ENCODE measurements around the gene ARL3. TPM values are rescaled to one million over a fixed set of nuclear protein-coding genes. Genes with fewer than 3 reads are reported as not detected.
"Not testable (repeated sequence)": the region's sequence is repeated elsewhere in the genome, so short reads cannot be mapped to it uniquely, and the experiment has no call there.

ARL3 gene
- total RNA-seq, 4 donors from 2014 or later, result 3.4 to 6.0 (median 3.8) TPM

DNA sequence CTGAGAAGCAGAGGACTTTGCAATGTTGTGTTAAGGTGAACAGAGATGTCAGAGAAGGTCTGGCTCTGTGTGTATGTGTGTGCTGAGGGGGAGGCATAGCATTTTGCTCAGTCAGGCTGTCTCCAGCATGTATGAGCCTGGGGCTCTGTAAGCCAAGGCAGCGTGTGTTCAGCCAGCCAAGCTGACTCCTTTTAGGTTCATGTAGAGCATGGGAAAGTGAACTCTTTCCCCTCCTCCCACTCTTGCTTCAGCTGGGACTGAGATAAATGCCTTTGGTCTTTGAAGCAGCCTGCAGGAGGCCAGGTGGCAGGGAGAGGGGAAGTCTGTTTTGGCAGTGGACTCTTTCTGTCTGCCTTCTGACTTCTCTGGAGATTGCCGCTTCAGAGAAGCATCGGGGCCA is 4.0 kb upstream of the ARL3 start:
- no peak for DNase-seq (ENCODE audit: low spot score in 2 of 2)
- 53% methylated on average over 3 of the region's 3 CpGs for WGBS
- no peak overlapping the region for H3K27ac ChIP-seq
- no peaks in the 10 kb centered on the region for H3K27me3 ChIP-seq
- TF ChIP-seq POLR2A (IDR thresholded peaks at IDR 0.05) (no peak), EP300 (IDR thresholded peaks at IDR 0.05) (no peak), POLR2AphosphoS5 (IDR thresholded peaks at IDR 0.05) (no peak)
- TF ChIP-seq, protein P1, sequence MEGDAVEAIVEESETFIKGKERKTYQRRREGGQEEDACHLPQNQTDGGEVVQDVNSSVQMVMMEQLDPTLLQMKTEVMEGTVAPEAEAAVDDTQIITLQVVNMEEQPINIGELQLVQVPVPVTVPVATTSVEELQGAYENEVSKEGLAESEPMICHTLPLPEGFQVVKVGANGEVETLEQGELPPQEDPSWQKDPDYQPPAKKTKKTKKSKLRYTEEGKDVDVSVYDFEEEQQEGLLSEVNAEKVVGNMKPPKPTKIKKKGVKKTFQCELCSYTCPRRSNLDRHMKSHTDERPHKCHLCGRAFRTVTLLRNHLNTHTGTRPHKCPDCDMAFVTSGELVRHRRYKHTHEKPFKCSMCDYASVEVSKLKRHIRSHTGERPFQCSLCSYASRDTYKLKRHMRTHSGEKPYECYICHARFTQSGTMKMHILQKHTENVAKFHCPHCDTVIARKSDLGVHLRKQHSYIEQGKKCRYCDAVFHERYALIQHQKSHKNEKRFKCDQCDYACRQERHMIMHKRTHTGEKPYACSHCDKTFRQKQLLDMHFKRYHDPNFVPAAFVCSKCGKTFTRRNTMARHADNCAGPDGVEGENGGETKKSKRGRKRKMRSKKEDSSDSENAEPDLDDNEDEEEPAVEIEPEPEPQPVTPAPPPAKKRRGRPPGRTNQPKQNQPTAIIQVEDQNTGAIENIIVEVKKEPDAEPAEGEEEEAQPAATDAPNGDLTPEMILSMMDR (IDR thresholded peaks at IDR 0.05), result no peak
- H3K36me3 ChIP-seq, result no peaks in the 10 kb centered on the region
- H3K4me1 ChIP-seq, result peaks cover 9% of the 10 kb centered on the region
- H3K9me3 ChIP-seq, result no peaks in the 10 kb centered on the region
- H3K4me3 ChIP-seq, result no peak overlapping the region

DNA sequence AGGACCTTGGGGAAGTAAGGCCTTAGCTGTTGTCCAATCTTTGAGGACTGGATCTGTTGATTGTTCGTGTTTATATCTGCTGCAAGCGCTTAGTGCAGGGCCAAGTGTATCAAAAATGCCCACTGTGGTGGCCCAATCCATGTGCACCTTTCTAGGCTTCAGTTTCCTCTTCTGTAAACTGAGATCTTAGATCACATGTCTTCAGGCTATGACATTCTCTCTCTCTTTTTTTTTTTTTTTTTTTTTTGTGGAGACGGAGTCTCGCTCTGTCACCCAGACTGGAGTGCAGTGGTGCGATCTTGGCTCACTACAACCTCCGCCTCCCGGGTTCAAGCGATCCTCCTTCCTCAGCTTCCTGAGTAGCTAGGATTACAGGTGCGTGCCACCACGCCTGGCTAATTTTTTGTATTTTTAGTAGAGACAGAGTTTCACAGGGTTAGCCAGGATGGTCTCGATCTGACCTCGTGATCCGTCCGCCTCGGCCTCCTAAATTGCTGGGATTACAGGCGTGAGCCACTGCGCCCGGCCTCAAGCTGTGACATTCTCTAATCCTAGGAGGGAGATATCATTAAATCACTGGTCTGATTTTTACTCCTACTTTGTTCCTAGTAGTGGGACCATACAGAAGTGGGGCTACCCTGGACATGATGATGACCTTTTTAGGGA is 2.8 kb upstream of the ARL3 start:
- H3K9me3 ChIP-seq; DNase-seq (ENCODE audit: low spot score in 2 of 2): not testable (repeated sequence)

DNA sequence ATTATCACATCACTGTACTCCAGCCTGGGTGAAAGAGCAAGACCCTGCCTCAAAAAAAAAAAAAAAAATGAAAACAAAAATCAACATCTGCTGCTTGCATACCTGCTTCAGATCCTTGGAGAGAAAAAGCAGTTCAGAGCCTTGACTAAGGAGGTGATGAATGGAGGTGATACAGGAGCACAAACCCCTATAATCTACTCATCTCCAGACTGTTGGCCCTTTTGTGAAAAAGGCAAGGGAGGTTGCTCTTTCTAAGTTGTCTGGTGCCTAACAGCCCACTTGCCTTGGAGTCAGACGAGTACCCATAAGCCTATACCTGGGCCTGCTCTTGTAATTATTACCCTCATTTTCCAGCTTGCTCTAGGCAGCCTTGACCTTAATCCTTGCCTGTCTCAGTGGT is 1.7 kb upstream of the ARL3 start:
- Histone ChIP-seq H3K36me3 (no peaks in the 10 kb centered on the region), H3K27me3 (no peaks in the 10 kb centered on the region), H3K9me3 (no peaks in the 10 kb centered on the region), H3K4me3 (no peak overlapping the region), H3K27ac (no peak overlapping the region), H3K4me1 (peaks cover 9% of the 10 kb centered on the region)
- WGBS, result 64% methylated on average over 1 of the region's 1 CpG
- no peak for DNase-seq (ENCODE audit: low spot score in 2 of 2)
- TF ChIP-seq POLR2AphosphoS5 (IDR thresholded peaks at IDR 0.05), result no peak
- TF ChIP-seq EP300 (IDR thresholded peaks at IDR 0.05), result no peak
- TF ChIP-seq, protein P1 (IDR thresholded peaks at IDR 0.05), result no peak
- TF ChIP-seq POLR2A (IDR thresholded peaks at IDR 0.05), result no peak

More for the DNA sequence above, 2.8 kb upstream of the ARL3 start:
- H3K36me3 ChIP-seq, H3K27me3 ChIP-seq, H3K4me1 ChIP-seq, H3K27ac ChIP-seq, H3K4me3 ChIP-seq: not testable (repeated sequence)
- WGBS, result 91% methylated on average over 18 of the region's 18 CpGs

DNA sequence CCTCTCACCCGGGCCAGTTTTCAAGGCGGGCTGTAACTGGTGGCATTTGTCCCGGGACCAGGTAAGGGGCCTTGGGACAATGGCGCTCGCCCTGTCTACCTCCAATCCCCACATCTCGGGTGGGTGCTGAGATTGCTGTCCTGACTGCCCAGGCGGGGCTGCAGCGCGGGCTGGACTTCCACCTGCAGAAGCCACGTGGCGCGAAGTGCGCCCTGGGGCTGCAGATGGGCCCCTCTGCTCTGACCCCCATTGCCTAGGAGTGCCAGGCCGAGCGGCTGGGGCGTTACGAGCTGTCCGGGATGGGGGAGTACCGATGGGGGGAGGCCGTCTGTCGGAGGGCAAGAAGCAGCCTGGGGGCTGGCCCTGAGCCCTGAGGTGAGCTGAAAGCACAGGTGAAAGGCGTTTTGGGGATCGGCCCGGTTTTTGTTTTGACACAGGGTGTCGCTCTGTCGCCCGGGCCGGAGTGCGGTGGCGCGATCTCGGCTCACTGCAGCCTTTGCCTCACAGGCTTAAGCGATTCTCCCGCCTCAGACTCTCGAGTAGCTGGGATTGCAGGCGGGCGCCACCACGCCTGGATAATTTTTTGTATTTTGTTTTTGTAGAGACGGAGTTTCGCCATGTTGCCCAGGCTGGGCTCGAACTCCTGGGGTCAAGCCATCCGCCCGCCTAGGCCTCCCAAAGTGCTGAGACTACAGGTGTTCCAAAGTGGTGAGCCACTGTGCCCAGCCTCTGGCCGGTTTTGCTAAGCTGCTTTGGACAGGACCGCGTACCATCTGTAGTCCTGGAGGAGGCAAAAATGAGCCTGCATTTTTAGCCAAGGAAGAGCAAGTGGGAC is 641 bp upstream of the ARL3 start, which contains the start of gene SFXN2:
SFXN2 (plus strand) TSS at position 16 of the 835 bp plus-strand sequence. CDS start 12,001 bp downstream, outside the sequence.
- Histone ChIP-seq H3K9me3 (no peaks in the 10 kb centered on the region), H3K27me3 (no peaks in the 10 kb centered on the region), H3K36me3 (no peaks in the 10 kb centered on the region), H3K4me3 (peak within 1 kb of the TSS; percentile 88), H3K27ac (peak within 1 kb of the TSS; percentile 84), H3K4me1 (peaks cover 9% of the 10 kb centered on the region)
- TF ChIP-seq POLR2AphosphoS5 (IDR thresholded peaks at IDR 0.05) (no peak), EP300 (IDR thresholded peaks at IDR 0.05) (no peak), POLR2A (IDR thresholded peaks at IDR 0.05) (no peak)
- TF ChIP-seq, protein P1 (IDR thresholded peaks at IDR 0.05), result no peak
- peak in 1 of 2 donors; percentile 80 for DNase-seq (ENCODE audit: low spot score in 2 of 2)
- WGBS, result 9% methylated on average over 26 of the region's 46 CpGs

DNA sequence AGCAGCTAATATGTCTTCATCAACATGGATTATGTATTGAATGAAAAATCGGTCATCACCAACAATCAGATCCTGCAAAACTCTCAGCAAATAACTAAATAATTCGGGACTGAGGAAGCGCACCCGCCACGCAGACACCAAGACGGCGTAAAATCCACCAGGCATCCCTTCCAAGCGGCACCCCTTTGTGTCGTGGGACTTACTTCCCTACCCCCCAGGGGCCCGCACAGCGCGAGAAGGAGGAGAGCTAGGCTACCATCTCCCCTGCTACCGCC is 721 bp downstream of the ARL3 start:
- DNase-seq (ENCODE audit: low spot score in 2 of 2), result no peak
- peak overlapping the region; percentile 84 for H3K27ac ChIP-seq
- no peaks in the 10 kb centered on the region for H3K27me3 ChIP-seq
- no peaks in the 10 kb centered on the region for H3K36me3 ChIP-seq
- H3K9me3 ChIP-seq, result no peaks in the 10 kb centered on the region
- H3K4me1 ChIP-seq, result peaks cover 9% of the 10 kb centered on the region
- TF ChIP-seq POLR2AphosphoS5 (IDR thresholded peaks at IDR 0.05) (no peak), POLR2A (IDR thresholded peaks at IDR 0.05) (no peak), EP300 (IDR thresholded peaks at IDR 0.05) (no peak)
- TF ChIP-seq, protein P1 (IDR thresholded peaks at IDR 0.05), result no peak
- H3K4me3 ChIP-seq, result peak overlapping the region; percentile 88
- 0% methylated on average over 5 of the region's 13 CpGs for WGBS

Data from suprapubic skin (tissue), 4 donors.